ENCODE measurements around the gene DRICH1. TPM values are rescaled to one million over a fixed set of nuclear protein-coding genes. Genes with fewer than 3 reads are reported as not detected.
"Not testable (repeated sequence)": the region's sequence is repeated elsewhere in the genome, so short reads cannot be mapped to it uniquely, and the experiment has no call there.

DRICH1 gene
- polyA plus RNA-seq, 3 donors: 1.7 TPM; not detected in 2

DNA sequence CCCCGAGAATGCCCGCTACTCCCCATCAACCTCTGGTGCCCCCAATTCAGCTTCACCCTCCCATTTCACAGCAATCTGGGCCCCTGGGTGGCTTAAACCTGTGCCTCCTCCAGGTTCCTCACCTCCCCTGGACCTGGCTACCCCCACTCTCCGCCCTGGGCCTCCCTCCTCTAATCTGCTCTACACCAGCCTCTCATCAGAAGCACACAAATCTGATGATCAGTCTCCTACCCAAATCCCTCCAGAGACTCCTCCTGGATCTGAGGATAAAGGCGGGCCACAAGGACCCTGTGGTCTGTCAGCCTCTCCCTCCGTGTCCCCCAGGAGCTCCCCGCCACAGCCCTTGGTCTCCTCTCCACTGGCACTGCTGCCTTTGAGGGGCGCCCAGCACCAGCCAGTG is 28.9 kb downstream of the DRICH1 start:
- no peak overlapping the region for H3K4me2 ChIP-seq (replicated peaks; ENCODE audit: extremely low read depth, low read length, poor library complexity, severe bottlenecking)
- WGBS (ENCODE audit: insufficient coverage): 97% methylated on average over 5 of the region's 7 CpGs

DNA sequence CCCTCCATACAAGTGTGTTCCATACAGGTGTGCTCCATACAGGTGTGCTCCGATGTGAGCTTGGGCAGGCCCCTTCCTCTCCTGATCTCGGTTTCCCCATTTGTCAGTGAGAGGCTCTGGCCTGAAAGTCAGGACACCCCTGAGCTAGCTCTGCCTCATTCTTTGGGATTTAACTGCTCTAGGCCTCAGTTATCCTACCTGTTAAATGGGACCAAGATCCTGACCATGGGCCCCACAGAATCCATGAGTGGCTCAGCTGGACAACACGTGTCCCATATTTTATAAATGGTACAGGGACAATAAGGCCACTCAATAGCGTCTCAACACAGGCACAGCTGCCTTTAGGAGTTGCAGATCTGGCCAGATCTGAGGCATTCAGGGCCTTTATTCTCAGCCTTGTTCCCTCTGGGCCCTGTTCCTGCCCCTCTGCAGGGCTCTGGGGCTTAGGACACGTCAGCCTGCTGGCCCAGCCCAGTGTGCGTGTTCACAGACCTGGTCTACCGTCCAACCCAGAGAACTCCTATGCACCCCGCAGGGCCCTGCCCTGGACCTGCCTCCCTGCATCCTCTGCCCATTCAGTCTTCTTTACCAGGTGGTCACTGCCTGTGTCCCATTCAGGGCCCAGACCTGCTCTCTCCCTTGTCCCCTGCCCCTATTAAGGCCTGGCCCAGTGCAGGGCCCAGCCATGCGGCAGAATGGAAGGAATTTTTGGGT is 33.2 kb downstream of the DRICH1 start:
- Mint-ChIP-seq H3K4me1 (peaks cover 7% of the 10 kb centered on the region), H3K27ac (peak overlapping the region in 1 of 7 donors; percentile 28), H3K27me3 (ENCODE audit: low read depth in 3 of 3) (peaks cover 0 to 2% (median 1%) of the 10 kb centered on the region in 3 donors), H3K36me3 (no peaks in the 10 kb centered on the region), H3K9me3 (peaks cover 0 to 4% (median 0%) of the 10 kb centered on the region in 7 donors), H3K4me3 (no peak overlapping the region)
- intact Hi-C loops (cut with micrococcal nuclease): no loop called here
- H3K4me3 ChIP-seq (replicated peaks in 1 of 3; ENCODE audit: low read depth in 2 of 3, low read length in 3 of 3): no peak overlapping the region
- 97% methylated on average over 9 of the region's 9 CpGs for WGBS (ENCODE audit: insufficient coverage)
- H3K9me3 ChIP-seq (replicated peaks in 1 of 2; ENCODE audit: control insufficient read depth in 1 of 2, insufficient read depth in 1 of 2, low read length in 2 of 2): no peaks in the 10 kb centered on the region
- no peak overlapping the region for H3K4me2 ChIP-seq (replicated peaks; ENCODE audit: extremely low read depth, low read length, poor library complexity, severe bottlenecking)
- no peaks in the 10 kb centered on the region for H4K20me1 ChIP-seq (ENCODE audit: insufficient read depth, low read length)
- no peak for DNase-seq
- no peaks in the 10 kb centered on the region for H3K4me1 ChIP-seq (ENCODE audit: control insufficient read depth in 1 of 2, insufficient read depth in 2 of 2, low read length in 2 of 2)
- H2AFZ ChIP-seq (ENCODE audit: insufficient read depth, low read depth, low read length, poor library complexity, severe bottlenecking): no peak overlapping the region
- no peak overlapping the region for H3K9ac ChIP-seq (ENCODE audit: insufficient read depth, low read length, poor library complexity, severe bottlenecking)
- H3K36me3 ChIP-seq (replicated peaks in 1 of 2; ENCODE audit: control insufficient read depth in 1 of 2, insufficient read depth in 2 of 2, low read length in 2 of 2): no peaks in the 10 kb centered on the region
- H3K27ac ChIP-seq (ENCODE audit: low read depth in 1 of 2, low read length in 2 of 2): no peak overlapping the region
- no peaks in the 10 kb centered on the region for H3K79me2 ChIP-seq (ENCODE audit: insufficient read depth, low read length)
- H3K27me3 ChIP-seq (ENCODE audit: control insufficient read depth in 2 of 2, insufficient read depth in 2 of 2, low read length in 2 of 2): no peaks in the 10 kb centered on the region
- TF ChIP-seq, protein P1, sequence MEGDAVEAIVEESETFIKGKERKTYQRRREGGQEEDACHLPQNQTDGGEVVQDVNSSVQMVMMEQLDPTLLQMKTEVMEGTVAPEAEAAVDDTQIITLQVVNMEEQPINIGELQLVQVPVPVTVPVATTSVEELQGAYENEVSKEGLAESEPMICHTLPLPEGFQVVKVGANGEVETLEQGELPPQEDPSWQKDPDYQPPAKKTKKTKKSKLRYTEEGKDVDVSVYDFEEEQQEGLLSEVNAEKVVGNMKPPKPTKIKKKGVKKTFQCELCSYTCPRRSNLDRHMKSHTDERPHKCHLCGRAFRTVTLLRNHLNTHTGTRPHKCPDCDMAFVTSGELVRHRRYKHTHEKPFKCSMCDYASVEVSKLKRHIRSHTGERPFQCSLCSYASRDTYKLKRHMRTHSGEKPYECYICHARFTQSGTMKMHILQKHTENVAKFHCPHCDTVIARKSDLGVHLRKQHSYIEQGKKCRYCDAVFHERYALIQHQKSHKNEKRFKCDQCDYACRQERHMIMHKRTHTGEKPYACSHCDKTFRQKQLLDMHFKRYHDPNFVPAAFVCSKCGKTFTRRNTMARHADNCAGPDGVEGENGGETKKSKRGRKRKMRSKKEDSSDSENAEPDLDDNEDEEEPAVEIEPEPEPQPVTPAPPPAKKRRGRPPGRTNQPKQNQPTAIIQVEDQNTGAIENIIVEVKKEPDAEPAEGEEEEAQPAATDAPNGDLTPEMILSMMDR (IDR thresholded peaks at IDR 0.05): no peak

More for the DNA sequence above, 28.9 kb downstream of the DRICH1 start:
- no peaks in the 10 kb centered on the region for H3K36me3 Mint-ChIP-seq
- H3K4me3 Mint-ChIP-seq: peak overlapping the region in 1 of 2 donors; percentile 23
- DNase-seq: no peak
- Histone ChIP-seq H3K9me3 (replicated peaks in 1 of 2; ENCODE audit: control insufficient read depth in 1 of 2, insufficient read depth in 1 of 2, low read length in 2 of 2) (no peaks in the 10 kb centered on the region), H3K36me3 (replicated peaks in 1 of 2; ENCODE audit: control insufficient read depth in 1 of 2, insufficient read depth in 2 of 2, low read length in 2 of 2) (no peaks in the 10 kb centered on the region), H4K20me1 (ENCODE audit: insufficient read depth, low read length) (no peaks in the 10 kb centered on the region), H3K4me3 (replicated peaks in 1 of 3; ENCODE audit: low read depth in 2 of 3, low read length in 3 of 3) (no peak overlapping the region), H2AFZ (ENCODE audit: insufficient read depth, low read depth, low read length, poor library complexity, severe bottlenecking) (no peak overlapping the region), H3K27me3 (ENCODE audit: control insufficient read depth in 2 of 2, insufficient read depth in 2 of 2, low read length in 2 of 2) (no peaks in the 10 kb centered on the region), H3K9ac (ENCODE audit: insufficient read depth, low read length, poor library complexity, severe bottlenecking) (no peak overlapping the region), H3K79me2 (ENCODE audit: insufficient read depth, low read length) (no peaks in the 10 kb centered on the region), H3K27ac (ENCODE audit: low read depth in 1 of 2, low read length in 2 of 2) (no peak overlapping the region), H3K4me1 (ENCODE audit: control insufficient read depth in 1 of 2, insufficient read depth in 2 of 2, low read length in 2 of 2) (no peaks in the 10 kb centered on the region)
- H3K27me3 Mint-ChIP-seq (ENCODE audit: low read depth in 3 of 3): peaks cover 0 to 2% (median 0%) of the 10 kb centered on the region in 3 donors
- no peaks in the 10 kb centered on the region for H3K4me1 Mint-ChIP-seq
- H3K27ac Mint-ChIP-seq: no peak overlapping the region
- intact Hi-C loops (cut with micrococcal nuclease): no loop called here
- TF ChIP-seq, protein P1 (IDR thresholded peaks at IDR 0.05): no peak
- peaks cover 0 to 1% (median 0%) of the 10 kb centered on the region in 7 donors for H3K9me3 Mint-ChIP-seq

DNA sequence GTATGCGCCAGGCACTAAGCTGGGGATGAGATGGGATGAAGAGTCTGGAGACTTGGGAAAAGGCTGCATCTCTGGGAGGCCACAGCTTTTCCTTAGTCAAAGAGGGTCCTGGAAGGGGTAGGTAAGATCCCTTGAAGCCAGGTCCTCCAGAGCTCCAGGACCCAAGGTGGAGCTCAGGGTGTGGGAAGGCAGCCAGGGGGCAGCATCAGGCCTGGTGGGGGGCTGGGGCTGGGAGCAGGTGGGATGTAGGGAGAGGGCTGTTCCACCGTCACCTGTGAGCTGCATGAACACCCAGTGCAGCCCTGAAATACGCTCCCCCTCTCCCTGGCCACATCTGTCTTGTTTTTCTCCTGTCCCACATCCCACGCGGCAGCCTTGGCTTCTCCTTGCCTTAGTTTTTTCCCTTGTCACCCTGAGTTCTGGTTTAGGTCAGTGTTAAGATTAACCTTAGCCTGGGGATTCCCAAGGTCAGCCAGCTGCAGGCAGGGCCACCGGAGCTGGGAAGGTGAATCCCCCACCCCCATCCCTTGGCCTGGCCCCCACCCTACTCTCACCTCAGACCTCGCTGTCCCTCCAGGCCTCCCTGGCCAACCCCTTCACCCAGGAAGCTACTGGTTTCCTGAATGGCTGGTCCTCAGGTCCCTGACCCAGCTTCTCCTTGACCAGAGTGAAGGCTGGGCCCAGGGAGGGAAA is 34.4 kb downstream of the DRICH1 start:
- H3K4me1 ChIP-seq (ENCODE audit: control insufficient read depth in 1 of 2, insufficient read depth in 2 of 2, low read length in 2 of 2); H3K27ac ChIP-seq (ENCODE audit: low read depth in 1 of 2, low read length in 2 of 2); H3K36me3 ChIP-seq (replicated peaks in 1 of 2; ENCODE audit: control insufficient read depth in 1 of 2, insufficient read depth in 2 of 2, low read length in 2 of 2); H4K20me1 ChIP-seq (ENCODE audit: insufficient read depth, low read length); H3K4me3 ChIP-seq (replicated peaks in 1 of 3; ENCODE audit: low read depth in 2 of 3, low read length in 3 of 3); H3K4me3 Mint-ChIP-seq; intact Hi-C loops (cut with micrococcal nuclease); H3K36me3 Mint-ChIP-seq; H3K9ac ChIP-seq (ENCODE audit: insufficient read depth, low read length, poor library complexity, severe bottlenecking); H3K4me1 Mint-ChIP-seq; DNase-seq; H3K79me2 ChIP-seq (ENCODE audit: insufficient read depth, low read length); H2AFZ ChIP-seq (ENCODE audit: insufficient read depth, low read depth, low read length, poor library complexity, severe bottlenecking); H3K4me2 ChIP-seq (replicated peaks; ENCODE audit: extremely low read depth, low read length, poor library complexity, severe bottlenecking); H3K27me3 Mint-ChIP-seq (ENCODE audit: low read depth in 3 of 3); H3K27me3 ChIP-seq (ENCODE audit: control insufficient read depth in 2 of 2, insufficient read depth in 2 of 2, low read length in 2 of 2); H3K9me3 ChIP-seq (replicated peaks in 1 of 2; ENCODE audit: control insufficient read depth in 1 of 2, insufficient read depth in 1 of 2, low read length in 2 of 2); H3K27ac Mint-ChIP-seq: not testable (repeated sequence)
- peaks cover 0 to 13% (median 2%) of the 10 kb centered on the region in 7 donors for H3K9me3 Mint-ChIP-seq
- WGBS (ENCODE audit: insufficient coverage): no CpG with 5 or more reads among the region's 7 CpGs

Data from CD14-positive monocyte (primary cell).